ENCODE data around the gene PALLD.

DNA sequence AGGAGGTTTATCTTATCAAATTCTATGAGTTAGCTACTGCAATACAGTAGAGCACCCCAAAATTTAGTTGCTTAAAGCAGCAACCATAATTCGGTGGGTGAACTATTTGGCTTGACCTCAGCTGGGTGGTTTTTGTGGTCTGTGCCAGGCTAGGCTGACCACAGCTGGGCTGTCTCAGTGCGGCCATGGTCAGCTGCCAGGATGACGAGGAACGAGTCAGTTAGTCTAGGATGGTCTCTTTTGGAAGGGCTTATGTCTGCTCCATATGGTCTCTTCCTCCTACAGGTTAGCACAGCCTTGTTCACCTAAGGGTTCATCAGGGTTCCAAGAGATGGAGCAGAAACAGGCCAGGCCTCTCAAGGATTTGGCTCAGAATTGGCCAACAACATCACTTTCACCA, 210.4 kb downstream of the PALLD start:
- TF ChIP-seq, protein P1, sequence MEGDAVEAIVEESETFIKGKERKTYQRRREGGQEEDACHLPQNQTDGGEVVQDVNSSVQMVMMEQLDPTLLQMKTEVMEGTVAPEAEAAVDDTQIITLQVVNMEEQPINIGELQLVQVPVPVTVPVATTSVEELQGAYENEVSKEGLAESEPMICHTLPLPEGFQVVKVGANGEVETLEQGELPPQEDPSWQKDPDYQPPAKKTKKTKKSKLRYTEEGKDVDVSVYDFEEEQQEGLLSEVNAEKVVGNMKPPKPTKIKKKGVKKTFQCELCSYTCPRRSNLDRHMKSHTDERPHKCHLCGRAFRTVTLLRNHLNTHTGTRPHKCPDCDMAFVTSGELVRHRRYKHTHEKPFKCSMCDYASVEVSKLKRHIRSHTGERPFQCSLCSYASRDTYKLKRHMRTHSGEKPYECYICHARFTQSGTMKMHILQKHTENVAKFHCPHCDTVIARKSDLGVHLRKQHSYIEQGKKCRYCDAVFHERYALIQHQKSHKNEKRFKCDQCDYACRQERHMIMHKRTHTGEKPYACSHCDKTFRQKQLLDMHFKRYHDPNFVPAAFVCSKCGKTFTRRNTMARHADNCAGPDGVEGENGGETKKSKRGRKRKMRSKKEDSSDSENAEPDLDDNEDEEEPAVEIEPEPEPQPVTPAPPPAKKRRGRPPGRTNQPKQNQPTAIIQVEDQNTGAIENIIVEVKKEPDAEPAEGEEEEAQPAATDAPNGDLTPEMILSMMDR (IDR thresholded peaks at IDR 0.05; ENCODE audit: low read length): no peak
- no peak for TF ChIP-seq EZH2 (optimal IDR thresholded peaks at IDR 0.05; ENCODE audit: low read depth, low read length)
